ENCODE measurements around the gene CHSY1. TPM values are rescaled to one million over a fixed set of nuclear protein-coding genes. Genes with fewer than 3 reads are reported as not detected.

Gene CHSY1
- total RNA-seq, 1 donor, result 41.5 TPM

DNA sequence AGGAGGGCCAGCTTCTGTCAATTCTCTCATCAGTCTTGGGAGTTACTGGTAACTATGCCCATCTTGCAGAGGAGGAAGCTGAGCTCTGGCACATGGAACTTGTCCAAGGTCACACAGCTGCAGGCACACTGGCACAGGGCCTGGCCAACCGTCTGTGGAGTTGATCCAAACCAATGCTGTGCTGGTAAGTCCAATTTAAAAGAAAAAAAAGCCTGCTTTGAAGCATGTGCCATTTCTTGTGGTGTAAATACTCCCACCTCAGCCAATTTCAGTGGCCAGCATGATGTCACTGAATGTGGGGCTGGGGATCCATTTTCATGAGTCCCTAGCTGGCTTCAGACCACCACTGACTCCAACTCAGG is 83.4 kb downstream of the CHSY1 start:
- no peak overlapping the region for H3K4me3 ChIP-seq (ENCODE audit: low read depth, low read length)
- TF ChIP-seq, protein P1, sequence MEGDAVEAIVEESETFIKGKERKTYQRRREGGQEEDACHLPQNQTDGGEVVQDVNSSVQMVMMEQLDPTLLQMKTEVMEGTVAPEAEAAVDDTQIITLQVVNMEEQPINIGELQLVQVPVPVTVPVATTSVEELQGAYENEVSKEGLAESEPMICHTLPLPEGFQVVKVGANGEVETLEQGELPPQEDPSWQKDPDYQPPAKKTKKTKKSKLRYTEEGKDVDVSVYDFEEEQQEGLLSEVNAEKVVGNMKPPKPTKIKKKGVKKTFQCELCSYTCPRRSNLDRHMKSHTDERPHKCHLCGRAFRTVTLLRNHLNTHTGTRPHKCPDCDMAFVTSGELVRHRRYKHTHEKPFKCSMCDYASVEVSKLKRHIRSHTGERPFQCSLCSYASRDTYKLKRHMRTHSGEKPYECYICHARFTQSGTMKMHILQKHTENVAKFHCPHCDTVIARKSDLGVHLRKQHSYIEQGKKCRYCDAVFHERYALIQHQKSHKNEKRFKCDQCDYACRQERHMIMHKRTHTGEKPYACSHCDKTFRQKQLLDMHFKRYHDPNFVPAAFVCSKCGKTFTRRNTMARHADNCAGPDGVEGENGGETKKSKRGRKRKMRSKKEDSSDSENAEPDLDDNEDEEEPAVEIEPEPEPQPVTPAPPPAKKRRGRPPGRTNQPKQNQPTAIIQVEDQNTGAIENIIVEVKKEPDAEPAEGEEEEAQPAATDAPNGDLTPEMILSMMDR (IDR thresholded peaks at IDR 0.05; ENCODE audit: insufficient read depth, low read depth, low read length), result no peak
- no peak for DNase-seq (ENCODE audit: low read depth)

DNA sequence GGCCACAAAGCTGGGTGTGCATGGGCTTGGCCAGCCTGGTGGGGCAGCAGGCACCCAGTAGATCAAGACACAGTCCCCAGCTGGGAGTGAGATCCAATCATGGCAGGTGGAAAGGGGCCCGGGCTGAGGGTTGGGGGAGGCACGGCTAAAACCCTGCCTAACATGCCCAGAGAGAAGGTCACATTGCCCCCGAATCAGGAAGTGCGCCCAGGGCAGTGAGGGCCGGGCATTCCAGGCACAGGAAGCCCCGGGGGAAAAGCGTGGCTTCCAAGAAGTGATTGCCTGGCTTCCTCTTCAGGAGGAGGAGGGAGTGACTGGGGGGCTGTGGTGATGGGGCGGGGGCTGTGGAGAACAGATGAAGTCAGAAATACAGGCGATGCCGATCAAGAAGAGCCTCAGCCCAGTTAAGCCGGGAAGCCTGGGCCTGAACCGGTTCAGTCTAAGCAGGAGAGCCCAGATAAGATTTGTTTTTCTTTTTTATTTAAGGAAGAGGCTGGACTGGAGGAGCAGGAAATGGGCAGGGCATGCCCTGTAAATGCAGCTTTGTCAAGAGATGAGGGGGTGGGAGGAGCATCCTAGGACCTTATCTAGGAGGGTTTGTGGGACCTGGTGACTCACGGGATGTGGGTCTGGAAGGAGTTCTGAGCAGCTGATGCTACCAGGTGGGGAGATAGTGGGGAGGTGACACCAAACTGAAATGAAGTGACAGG is 83.9 kb downstream of the CHSY1 start:
- peak; percentile 96 for DNase-seq (ENCODE audit: low read depth)
- no peak overlapping the region for H3K4me3 ChIP-seq (ENCODE audit: low read depth, low read length)
- TF ChIP-seq, protein P1 (IDR thresholded peaks at IDR 0.05; ENCODE audit: insufficient read depth, low read depth, low read length), result no peak

DNA sequence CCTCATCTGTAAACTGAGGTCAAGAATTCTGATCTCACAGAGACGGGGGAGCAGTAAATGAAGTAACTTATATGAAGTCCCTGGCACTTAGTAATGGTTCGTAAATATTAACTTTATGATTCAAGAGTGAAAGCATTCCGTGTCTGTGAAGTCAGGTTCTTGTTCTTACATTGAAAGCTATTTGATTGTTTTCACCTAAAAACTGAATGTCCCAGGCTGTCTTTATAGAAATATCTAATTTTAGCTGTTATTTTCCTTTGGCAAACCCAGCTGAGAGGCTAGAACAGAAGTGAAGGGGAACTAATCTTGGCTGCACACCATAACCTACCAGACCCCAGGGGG is 84.5 kb downstream of the CHSY1 start:
- H3K4me3 ChIP-seq (ENCODE audit: low read depth, low read length), result no peak overlapping the region
- TF ChIP-seq, protein P1 (IDR thresholded peaks at IDR 0.05; ENCODE audit: insufficient read depth, low read depth, low read length), result no peak
- peak; percentile 47 for DNase-seq (ENCODE audit: low read depth)

DNA sequence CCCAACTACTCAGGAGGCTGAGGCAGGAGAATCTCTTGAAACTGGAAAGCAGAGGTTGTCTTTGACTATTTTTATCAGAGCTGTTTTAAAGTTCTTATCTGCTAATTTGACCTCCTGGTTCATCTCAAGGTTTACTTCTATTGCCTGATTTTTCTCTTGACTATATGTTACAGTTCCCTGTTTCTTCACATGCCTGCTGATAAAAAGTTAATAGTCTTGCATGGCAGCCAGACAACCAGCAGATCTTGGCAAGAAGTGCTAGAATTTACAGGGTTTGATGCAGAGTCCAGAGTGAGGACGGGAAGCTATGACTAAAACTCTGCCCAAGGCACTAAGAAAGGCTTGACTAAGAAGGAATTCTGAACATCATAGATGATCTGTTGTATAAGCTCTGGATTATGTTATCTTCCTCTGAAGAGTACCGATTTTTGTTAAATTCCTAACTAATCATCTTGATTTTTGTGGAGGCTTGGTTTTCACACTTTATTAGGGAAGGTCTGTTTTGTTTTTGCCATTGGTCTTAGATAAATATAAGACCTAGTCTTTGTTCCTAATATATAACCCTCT is 85.9 kb downstream of the CHSY1 start:
- TF ChIP-seq, protein P1 (IDR thresholded peaks at IDR 0.05; ENCODE audit: insufficient read depth, low read depth, low read length), result no peak
- DNase-seq (ENCODE audit: low read depth), result no peak
- H3K4me3 ChIP-seq (ENCODE audit: low read depth, low read length), result no peak overlapping the region

DNA sequence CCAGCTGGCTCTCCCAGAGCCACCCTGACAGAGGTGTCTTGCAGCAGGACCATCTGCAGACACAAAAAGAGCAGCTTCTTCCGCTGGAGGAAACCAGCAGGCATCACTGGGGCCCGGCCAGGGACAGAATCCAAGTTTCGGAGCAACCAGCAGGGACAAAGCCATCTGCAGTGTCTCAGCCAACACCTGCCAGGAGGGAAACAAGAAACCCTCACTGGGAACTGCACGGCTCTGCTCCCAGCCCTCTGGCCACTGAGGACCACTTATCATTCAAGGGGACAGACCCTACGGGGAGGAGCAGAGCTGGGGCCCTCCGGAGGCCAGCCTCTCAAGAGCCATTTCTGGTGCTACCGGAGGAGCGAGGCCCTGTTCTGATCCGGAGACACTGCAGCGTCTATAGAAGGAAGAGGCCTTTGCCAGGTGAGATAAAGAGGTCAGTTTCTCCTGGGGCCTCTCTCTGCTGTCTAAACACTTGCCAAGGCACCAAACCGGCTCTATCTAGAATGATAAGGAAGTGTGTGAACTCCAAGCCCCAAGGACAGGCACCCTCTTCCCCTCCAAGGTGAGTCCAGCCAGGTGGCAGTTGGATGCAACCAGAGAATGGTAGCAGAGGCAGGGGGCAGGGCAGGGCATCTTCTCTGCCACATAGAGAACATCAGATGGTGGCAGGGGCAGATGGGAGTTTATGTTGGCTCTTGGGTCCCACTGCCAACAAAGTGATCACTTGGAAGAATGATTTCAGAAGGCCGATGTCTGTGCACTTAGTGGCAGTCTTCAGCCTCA is 89.0 kb downstream of the CHSY1 start:
- no peak overlapping the region for H3K4me3 ChIP-seq (ENCODE audit: low read depth, low read length)
- TF ChIP-seq, protein P1 (IDR thresholded peaks at IDR 0.05; ENCODE audit: insufficient read depth, low read depth, low read length), result no peak
- DNase-seq (ENCODE audit: low read depth), result peak; percentile 66

DNA sequence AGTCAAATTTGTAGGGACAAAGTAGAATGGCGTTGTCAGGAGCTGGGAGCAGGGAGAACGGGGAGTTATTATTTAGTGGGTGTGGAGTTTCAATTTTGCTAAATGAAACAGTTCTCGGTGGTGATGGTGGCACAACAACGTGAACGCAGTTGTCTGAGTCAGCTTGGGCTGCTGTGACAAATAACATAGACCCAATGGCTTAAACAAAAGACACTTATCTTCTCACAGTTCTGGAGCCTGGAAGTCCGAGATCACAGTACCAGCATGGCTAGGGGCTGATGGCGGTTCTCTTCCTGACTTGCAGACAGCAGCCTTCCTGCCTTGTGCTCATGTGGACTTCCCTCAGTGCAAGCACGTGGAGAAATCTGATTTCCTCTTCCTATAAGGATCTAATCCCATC is 90.2 kb downstream of the CHSY1 start:
- TF ChIP-seq, protein P1 (IDR thresholded peaks at IDR 0.05; ENCODE audit: insufficient read depth, low read depth, low read length), result no peak
- no peak overlapping the region for H3K4me3 ChIP-seq (ENCODE audit: low read depth, low read length)
- DNase-seq (ENCODE audit: low read depth), result no peak
